Coronary artery (tissue), 2 donors: ENCODE results near the gene HCFC1R1.
"Not testable (repeated sequence)": the region's sequence is repeated elsewhere in the genome, so short reads cannot be mapped to it uniquely, and the experiment has no call there.

Source experiments
- DNase-seq: peaks from one replicate; pipeline ENCODE4 v3.0.0-alpha.2; 2017; ENCODE audit warnings: low spot score
- H3K27ac ChIP-seq, 2 donors: fragments of 200-600 bp; sonication (generic); one replicate each; pipeline ENCODE4 v1.5.1; 2016 to 2019
- H3K4me3 ChIP-seq: fragments of 200-600 bp; sonication (generic); 2 replicates; pipeline ENCODE4 v1.5.1; 2016; ENCODE audit warnings: mild to moderate bottlenecking, moderate library complexity
- TF ChIP-seq, protein P1 (sequence below): fragments of 200-600 bp; sonication (generic); IDR thresholded peaks from one replicate; pipeline ENCODE4 v1.5.1; 2019; ENCODE audit warnings: antibody characterized with exemption

HCFC1R1 gene

DNA sequence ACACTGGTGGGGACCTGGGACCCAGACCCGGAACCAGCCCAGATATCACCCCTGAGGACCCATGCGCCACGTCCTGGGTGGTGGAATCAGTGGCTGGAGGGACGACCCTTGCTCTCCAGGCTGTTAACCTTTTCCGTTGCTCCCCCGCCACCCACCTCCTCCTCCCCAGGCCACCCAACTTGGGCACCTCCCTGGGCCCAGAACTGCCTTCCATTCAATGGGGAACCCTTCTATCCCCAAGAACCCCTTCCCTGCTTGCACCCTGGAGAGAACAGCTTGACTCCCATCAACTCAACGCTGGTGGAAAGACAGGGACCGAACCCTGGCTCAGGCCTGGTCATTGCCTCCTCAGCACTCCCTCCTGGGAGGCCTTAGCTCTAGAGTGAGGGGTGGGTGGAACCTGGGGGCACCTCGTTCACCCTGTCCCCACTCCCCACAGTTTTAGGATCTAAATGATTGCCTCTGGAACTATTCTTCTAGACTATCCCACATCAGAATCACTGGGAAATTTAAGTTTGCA is 36.0 kb upstream of the HCFC1R1 start:
- no peak for DNase-seq
- H3K4me3 ChIP-seq, result peak overlapping the region; percentile 91
- peak overlapping the region; percentile 26 to 80 for H3K27ac ChIP-seq
- TF ChIP-seq, protein P1, sequence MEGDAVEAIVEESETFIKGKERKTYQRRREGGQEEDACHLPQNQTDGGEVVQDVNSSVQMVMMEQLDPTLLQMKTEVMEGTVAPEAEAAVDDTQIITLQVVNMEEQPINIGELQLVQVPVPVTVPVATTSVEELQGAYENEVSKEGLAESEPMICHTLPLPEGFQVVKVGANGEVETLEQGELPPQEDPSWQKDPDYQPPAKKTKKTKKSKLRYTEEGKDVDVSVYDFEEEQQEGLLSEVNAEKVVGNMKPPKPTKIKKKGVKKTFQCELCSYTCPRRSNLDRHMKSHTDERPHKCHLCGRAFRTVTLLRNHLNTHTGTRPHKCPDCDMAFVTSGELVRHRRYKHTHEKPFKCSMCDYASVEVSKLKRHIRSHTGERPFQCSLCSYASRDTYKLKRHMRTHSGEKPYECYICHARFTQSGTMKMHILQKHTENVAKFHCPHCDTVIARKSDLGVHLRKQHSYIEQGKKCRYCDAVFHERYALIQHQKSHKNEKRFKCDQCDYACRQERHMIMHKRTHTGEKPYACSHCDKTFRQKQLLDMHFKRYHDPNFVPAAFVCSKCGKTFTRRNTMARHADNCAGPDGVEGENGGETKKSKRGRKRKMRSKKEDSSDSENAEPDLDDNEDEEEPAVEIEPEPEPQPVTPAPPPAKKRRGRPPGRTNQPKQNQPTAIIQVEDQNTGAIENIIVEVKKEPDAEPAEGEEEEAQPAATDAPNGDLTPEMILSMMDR, result no peak

DNA sequence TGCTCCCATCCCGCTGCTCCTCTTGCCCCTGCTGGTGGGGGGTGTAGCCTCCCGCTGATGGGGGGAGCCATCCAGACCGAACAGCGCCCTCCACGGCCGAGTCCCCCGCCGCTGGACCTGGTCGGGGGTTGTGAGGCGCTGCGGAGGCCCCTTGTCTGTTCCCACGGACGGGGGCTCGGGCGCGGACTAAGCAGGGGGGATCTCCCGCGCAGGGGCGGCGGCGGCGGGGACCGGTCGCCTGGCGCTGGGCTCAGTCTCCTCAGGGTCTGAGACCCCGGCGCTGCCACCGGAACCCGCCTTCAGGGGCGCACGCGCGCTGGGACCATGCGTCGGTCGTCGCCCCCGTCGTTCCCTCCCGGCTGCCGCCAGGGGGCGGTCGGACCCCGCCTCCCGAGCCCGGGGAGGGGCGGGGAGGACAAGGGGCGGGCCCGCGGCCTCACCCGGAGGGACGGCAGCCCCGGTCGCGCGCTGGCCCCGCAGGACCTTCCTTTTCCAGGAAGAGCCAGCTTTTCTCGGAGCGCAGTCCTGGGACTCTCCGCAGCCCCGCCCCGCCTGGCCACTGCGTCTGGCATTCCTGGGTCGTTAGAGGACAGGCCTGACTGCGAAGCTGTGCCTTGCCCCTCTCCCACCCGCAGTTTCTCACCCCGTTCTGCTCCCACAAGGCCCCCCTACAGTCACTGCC is 35.4 kb upstream of the HCFC1R1 start:
- DNase-seq, result peak; percentile 90

DNA sequence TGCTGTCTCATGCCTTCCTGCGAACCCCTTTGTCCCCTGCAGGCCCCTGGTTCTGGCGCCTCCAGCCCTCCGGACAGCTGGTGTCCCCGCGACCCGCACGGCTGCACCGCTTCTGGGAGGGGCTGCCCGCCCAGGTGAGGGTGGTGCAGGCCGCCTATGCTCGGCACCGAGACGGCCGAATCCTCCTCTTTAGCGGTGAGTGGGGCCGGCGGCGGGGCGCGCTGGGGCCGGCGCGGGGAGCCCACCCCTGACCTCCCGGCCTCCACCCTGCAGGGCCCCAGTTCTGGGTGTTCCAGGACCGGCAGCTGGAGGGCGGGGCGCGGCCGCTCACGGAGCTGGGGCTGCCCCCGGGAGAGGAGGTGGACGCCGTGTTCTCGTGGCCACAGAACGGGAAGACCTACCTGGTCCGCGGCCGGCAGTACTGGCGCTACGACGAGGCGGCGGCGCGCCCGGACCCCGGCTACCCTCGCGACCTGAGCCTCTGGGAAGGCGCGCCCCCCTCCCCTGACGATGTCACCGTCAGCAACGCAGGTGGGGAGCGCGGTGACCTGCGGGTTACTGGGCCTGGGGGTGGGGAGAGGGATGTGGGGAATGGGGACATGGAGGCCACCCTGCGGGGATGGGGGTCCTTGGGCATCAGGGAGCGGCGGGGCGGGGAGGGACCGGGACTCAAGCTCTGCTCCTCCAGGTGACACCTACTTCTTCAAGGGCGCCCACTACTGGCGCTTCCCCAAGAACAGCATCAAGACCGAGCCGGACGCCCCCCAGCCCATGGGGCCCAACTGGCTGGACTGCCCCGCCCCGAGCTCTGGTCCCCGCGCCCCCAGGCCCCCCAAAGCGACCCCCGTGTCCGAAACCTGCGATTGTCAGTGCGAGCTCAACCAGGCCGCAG is 34.6 kb upstream of the HCFC1R1 start:
- DNase-seq, result no peak
- H3K4me3 ChIP-seq, result peak overlapping the region; percentile 91
- TF ChIP-seq, protein P1, result no peak
- H3K27ac ChIP-seq, result peak overlapping the region; percentile 44 to 80

More for the DNA sequence above, 35.4 kb upstream of the HCFC1R1 start:
- H3K27ac ChIP-seq, result peak overlapping the region; percentile 44 to 80
- TF ChIP-seq, protein P1, result peak; percentile 93
- H3K4me3 ChIP-seq, result peak overlapping the region; percentile 91

DNA sequence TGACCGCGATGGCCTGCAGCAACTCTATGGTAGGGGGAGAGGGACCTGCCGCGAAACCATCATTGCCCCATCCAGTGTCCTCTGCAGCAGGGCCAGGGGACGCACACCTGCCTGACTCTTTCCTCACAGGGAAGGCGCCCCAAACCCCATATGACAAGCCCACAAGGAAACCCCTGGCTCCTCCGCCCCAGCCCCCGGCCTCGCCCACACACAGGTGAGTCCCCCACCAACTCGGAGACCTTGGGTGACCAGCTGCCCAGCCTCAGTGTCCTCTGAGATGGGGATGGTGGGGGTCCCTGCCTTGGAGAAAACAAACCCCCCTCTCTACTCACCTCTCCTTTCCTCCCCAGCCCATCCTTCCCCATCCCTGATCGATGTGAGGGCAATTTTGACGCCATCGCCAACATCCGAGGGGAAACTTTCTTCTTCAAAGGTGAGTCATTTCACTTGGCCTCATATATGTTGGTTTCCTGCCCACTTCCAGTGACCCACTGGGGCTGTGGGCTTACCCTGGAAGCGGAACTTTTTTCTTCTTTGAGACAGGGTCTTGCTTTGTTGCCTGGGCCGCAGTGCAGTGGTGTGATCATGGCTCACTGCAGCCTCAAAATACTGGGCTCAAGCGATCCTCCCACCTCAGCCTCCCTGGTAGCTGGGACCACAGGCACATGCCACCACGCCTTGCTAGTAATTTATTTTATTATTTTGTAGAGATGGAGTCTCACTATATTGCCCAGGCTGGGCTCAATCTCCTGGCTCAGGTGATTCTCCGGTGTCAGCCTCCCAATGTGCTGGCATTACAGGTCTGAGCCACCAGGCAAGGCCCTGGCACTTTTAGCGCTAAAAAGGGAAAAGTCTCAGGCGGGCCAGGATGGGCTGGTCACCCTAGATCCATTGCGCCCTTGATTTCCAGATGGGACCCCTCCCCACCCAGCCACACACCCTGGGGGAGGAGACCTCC is 33.7 kb upstream of the HCFC1R1 start:
- no peak for DNase-seq
- Histone ChIP-seq H3K4me3 (no peak overlapping the region), H3K27ac (no peak overlapping the region)
- TF ChIP-seq, protein P1, result no peak

DNA sequence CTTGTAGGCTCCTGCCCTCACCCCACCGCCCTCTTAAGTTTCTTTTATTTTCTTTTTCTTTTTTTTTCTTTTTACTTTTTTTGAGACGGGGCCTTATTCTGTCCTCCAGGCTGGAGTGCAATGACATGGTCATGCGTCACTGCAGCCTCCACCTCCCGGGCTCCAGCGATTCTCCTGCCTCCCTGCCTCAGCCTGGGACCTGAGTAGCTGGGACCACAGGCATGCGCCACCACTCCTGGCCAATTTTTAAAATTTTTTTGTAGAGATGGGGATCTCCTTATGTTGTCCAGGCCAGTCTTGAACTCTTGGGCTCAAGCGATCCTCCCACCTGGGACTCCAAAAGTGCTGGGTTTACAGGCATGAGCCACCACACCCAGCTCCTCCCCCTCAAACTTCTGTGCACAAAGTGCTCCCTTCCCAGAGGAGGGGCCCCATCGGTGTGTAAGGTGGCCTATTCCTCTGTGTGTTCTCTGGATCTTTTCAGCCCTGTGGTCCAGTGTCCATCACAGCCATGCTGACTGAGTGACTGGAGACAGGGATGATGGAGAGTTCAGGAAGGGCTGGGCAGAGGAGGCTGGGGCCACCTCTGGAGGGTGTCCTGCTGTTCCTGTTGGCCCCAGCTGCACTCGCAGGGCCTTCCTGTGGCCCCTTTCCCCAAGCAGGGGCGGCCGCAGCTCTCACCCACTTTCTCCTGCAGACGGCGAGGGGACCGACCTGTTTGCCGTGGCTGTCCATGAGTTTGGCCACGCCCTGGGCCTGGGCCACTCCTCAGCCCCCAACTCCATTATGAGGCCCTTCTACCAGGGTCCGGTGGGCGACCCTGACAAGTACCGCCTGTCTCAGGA is 32.8 kb upstream of the HCFC1R1 start:
- H3K27ac ChIP-seq, result no peak overlapping the region
- TF ChIP-seq, protein P1, result no peak
- DNase-seq, result no peak
- no peak overlapping the region for H3K4me3 ChIP-seq

DNA sequence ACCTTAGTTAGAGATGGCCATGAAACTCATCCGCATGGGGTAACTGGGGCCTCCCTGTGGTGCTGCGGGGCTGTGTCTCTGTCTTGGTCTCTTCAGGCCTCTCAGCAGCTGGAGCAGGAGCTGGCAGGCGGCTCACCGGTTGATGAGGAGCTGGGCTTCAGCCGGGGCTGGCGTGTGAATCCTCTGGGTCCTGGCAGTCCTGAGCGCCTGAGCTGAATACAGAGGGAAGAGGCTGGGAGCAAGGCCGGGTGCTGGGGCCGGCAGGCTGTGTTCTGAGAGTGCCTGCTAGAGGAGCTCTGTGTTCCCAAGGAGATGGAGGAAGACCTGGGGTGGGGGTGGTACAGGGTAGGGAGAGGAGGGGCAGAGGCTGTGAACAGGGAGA is 32.0 kb upstream of the HCFC1R1 start:
- not testable (repeated sequence) for H3K4me3 ChIP-seq, H3K27ac ChIP-seq

More for the DNA sequence above, 32.0 kb upstream of the HCFC1R1 start:
- not testable (repeated sequence) for DNase-seq
